ENCODE data around the gene PLEKHH3. TPM values are rescaled to one million over a fixed set of nuclear protein-coding genes. Genes with fewer than 3 reads are reported as not detected.

PLEKHH3 gene
- total RNA-seq, 4 donors from 2014 or later: 5.4 to 64.8 (median 7.4) TPM

DNA sequence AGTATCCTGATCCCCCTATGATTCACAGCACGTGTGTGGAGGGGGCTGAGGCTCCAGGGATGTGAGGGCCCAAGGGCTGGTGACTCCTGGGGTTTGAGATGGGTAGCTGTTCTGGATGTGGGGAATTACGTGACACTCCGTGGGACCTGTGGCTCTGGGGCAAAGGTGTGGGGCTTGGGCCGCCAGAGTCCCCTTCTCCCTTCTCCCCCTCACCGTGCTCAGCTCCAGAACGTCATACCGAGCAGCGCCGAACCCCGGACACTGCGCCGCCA lies 7.2 kb downstream of the PLEKHH3 start:
- TF ChIP-seq CTCF (IDR thresholded peaks at IDR 0.05; ENCODE audit: low read depth): no peak

- TF ChIP-seq CTCF (IDR thresholded peaks at IDR 0.05; ENCODE audit: low read depth): no peak
These were observed 9.5 kb downstream of the PLEKHH3 start for GRCh38 chr17:42667088-42667951.

DNA sequence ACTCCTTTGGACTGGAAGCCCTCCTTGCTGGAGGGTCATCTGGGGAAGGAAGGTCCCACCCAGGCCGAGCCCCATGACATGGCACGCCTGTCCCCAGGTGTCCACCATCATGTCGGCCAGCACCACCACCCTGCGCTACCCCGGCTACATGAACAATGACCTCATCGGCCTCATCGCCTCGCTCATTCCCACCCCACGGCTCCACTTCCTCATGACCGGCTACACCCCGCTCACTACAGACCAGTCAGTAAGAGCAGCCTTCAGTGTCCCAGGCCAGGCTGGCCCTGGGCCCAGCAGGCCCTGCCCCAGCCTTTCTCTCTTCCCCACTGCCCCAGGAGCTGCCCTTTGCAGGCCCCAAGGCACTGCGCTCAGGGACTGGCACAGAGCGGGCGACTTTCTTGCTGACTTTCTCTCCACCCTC lies 11.2 kb downstream of the PLEKHH3 start:
- no peak for TF ChIP-seq CTCF (IDR thresholded peaks at IDR 0.05; ENCODE audit: low read depth)

DNA sequence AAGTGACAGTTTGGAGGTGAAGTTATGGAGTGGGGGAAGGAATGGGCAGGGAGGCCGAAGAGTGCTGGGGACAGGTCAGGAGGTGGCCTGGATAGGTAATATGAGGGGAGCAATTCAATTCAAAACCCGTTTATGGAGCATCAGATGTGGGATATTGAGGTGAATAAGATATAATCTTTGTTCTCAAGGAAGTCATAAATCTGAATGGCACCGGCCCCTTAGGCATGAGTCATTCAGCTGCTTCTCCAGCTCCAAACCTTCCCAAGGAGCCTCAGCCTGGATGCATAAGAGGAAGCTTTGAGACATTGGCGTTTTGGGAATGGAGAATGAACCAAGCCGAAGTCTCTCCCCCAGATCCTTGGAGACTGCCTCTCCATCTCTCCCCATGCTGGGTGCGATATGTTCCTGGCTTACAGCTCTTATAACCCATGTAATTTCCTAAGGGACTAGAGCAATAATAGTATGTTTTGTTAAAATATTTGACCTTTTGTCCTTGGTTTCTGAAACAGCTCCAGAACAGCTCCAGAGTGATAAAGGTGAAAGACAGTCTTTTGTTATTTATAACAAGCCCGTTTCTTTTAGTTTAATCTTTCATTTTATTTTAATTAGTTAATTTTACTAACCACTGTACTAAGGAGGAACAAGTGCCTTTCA lies 16.0 kb downstream of the PLEKHH3 start:
- no peak for TF ChIP-seq CTCF (IDR thresholded peaks at IDR 0.05; ENCODE audit: low read depth)

DNA sequence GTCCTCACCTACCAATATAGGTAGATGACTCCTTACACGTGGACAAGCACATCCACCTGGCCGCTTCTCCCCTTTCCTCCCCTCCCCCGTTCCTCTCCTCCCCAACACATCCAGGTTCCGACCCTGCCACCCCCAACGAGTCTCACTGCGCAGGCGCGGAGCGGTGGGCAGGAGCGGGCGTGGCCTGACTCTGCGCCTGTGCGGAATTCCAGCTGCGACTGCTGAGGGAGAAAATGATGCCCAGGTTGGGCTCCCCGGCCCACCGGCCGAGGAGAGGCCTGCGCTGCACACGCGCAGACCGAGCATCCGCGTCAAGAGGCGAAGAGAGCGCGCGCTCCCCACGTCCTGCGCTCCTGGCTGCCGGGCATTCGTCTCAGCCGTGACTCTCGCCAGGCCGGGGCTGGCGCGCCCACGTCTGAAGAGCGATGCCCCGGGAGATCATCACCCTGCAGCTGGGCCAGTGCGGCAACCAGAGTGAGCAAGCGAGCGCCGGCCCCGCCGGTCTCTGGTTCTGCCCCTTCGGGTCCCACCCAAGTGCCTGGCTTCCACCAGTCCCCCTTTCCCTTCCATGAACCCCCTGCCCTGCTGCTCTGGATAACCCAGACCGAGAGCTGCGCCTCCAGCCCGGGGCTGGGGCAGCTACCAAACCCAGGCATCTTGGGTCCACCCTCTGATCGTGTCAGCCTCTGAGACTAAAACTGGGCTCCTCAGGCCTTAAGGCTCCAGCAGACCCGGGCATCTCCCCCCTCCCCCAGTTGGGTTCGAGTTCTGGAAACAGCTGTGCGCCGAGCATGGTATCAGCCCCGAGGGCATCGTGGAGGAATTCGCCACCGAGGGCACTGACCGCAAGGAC lies 17.5 kb downstream of the PLEKHH3 start, which contains the start of gene TUBG2:
Gene TUBG2, plus strand, starts transcription at position 206 of the 853 bp plus-strand sequence. Its CDS starts 220 bp downstream, at position 426.
- no peak for TF ChIP-seq CTCF (IDR thresholded peaks at IDR 0.05; ENCODE audit: low read depth)

DNA sequence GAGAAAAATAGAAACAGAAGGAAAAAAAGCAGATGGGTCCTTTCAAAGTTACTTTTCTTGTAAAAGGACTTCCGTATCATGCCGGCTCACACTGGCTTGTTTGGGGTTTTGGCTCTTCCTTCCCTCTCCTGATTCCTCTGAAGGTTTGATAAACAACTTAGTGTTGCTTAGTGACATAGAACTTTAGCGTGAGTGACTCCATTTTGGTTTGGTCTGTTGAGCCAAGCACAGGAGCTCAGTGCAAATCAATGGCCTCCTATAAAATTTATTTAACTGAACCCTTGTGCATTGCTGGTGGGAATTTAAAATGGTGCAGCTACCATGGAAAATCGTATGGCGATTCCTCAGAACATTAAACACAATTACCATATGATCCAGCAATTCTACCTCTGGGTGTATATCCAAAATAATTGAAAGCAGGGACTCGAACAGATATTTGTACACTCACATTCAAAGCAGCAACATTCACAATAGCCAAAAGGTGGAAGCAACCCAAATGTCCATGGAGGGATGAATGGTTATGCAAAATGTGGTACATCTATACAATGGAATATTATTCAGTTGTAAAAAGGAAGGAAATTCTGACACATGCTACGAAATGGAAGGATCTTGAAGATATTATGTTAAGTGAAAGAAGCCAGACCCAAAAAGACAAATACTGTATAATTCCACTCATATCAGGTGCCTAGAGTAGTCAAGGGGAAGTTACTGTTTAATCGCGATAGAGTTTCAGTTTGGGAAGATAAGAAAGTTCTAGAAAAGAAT lies 18.8 kb downstream of the PLEKHH3 start:
- no peak for TF ChIP-seq CTCF (IDR thresholded peaks at IDR 0.05; ENCODE audit: low read depth)
